Hepatocyte (in vitro differentiated cells): ENCODE measurements around the gene ANKRD11.

Experiments used
- CTCF ChIP-seq: fragments of 200-600 bp; sonication (generic); IDR thresholded peaks from 2 replicates; pipeline ENCODE4 v1.5.1; 2016; ENCODE audit warnings: antibody characterized with exemption, mild to moderate bottlenecking; ENCODE audit not compliant: poor library complexity
- EZH2 ChIP-seq: fragments of 200-600 bp; sonication (generic); IDR thresholded peaks from 2 replicates; pipeline ENCODE4 v1.6.1; 2016; ENCODE audit warnings: antibody characterized with exemption, mild to moderate bottlenecking, borderline replicate concordance

- no peak for TF ChIP-seq CTCF
- no peak for TF ChIP-seq EZH2
Measured at GRCh38 chr16:89370081-89370511, 120.3 kb downstream of the ANKRD11 start.
